ENCODE results near the gene TTK. TPM values are rescaled to one million over a fixed set of nuclear protein-coding genes. Genes with fewer than 3 reads are reported as not detected.

TTK gene
- total and polyA plus RNA-seq, 2 experiments from 2014 or later, result 50.7 to 79.6 TPM

DNA sequence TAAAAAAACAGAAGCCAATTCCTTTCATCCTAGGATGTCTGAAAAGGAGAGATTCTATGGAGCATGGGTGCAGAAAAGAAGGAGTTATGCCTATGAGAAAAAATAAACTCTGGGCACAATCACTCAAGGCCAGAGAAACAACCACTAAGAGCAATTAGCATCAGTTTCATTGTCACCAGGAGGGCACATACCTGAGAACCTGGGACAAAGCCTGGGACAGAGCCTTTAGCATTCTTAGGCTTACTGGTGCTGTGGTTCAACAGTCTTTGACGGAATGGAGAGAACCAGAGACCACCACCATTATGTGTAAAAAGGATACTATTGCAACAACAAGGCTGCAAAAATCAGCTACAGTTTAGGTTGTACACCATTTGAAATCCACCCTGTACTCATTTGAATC, 72.6 kb downstream of the TTK start (continued):
- no peak for TF ChIP-seq ZNF114 (CRISPR knock-in tag; IDR thresholded peaks at IDR 0.05)

DNA sequence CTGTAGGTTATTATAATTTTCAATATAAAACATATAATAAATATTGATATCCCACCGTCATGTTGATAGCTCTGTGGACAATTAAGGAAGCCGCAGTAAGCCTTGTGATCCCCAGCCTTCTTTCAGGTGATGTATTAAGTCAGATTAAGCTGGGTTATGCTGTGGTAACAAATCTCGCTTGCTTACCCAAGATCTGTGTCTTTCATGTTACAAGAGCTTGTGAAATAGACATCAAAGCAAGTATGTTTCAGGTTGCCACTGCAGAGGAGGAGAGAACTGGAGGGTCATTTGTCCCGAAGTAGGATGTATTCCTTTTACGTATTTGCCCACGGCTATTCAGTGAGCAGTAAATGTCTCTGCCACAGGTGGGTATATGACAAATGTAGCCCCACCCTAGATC, 84.2 kb downstream of the TTK start:
- Histone ChIP-seq H3K36me3 (ENCODE audit: insufficient read depth) (no peaks in the 10 kb centered on the region), H2AFZ (0 out of 2 replicates have a peak overlapping the region, but pooled peaks have one; percentile 74), H3K4me2 (no peak overlapping the region), H3K27me3 (ENCODE audit: insufficient read depth) (no peaks in the 10 kb centered on the region), H3K27ac (ENCODE audit: low read depth) (no peak overlapping the region), H4K20me1 (replicated peaks; ENCODE audit: insufficient read depth) (no peaks in the 10 kb centered on the region), H3F3A (replicated peaks; ENCODE audit: low read depth) (no peaks in the 10 kb centered on the region), H3K79me2 (replicated peaks; ENCODE audit: insufficient read depth) (no peaks in the 10 kb centered on the region), H3K4me3 (no peak overlapping the region), H3K9me2 (ENCODE audit: insufficient read depth) (no peaks in the 10 kb centered on the region), H3K4me1 (ENCODE audit: insufficient read depth) (no peaks in the 10 kb centered on the region)
- H3K27me3 Mint-ChIP-seq (ENCODE audit: insufficient read depth, low read depth, poor library complexity), result peaks cover 2% of the 10 kb centered on the region
- DNase-seq (ENCODE audit: low spot score) (no peak), ATAC-seq (no peak)
- no peaks in the 10 kb centered on the region for H3K9me3 Mint-ChIP-seq
- no peaks in the 10 kb centered on the region for H3K36me3 Mint-ChIP-seq (ENCODE audit: low read depth)
- H3K4me1 Mint-ChIP-seq, result no peaks in the 10 kb centered on the region
- no peak overlapping the region for H3K27ac Mint-ChIP-seq
- TF ChIP-seq, protein P1, sequence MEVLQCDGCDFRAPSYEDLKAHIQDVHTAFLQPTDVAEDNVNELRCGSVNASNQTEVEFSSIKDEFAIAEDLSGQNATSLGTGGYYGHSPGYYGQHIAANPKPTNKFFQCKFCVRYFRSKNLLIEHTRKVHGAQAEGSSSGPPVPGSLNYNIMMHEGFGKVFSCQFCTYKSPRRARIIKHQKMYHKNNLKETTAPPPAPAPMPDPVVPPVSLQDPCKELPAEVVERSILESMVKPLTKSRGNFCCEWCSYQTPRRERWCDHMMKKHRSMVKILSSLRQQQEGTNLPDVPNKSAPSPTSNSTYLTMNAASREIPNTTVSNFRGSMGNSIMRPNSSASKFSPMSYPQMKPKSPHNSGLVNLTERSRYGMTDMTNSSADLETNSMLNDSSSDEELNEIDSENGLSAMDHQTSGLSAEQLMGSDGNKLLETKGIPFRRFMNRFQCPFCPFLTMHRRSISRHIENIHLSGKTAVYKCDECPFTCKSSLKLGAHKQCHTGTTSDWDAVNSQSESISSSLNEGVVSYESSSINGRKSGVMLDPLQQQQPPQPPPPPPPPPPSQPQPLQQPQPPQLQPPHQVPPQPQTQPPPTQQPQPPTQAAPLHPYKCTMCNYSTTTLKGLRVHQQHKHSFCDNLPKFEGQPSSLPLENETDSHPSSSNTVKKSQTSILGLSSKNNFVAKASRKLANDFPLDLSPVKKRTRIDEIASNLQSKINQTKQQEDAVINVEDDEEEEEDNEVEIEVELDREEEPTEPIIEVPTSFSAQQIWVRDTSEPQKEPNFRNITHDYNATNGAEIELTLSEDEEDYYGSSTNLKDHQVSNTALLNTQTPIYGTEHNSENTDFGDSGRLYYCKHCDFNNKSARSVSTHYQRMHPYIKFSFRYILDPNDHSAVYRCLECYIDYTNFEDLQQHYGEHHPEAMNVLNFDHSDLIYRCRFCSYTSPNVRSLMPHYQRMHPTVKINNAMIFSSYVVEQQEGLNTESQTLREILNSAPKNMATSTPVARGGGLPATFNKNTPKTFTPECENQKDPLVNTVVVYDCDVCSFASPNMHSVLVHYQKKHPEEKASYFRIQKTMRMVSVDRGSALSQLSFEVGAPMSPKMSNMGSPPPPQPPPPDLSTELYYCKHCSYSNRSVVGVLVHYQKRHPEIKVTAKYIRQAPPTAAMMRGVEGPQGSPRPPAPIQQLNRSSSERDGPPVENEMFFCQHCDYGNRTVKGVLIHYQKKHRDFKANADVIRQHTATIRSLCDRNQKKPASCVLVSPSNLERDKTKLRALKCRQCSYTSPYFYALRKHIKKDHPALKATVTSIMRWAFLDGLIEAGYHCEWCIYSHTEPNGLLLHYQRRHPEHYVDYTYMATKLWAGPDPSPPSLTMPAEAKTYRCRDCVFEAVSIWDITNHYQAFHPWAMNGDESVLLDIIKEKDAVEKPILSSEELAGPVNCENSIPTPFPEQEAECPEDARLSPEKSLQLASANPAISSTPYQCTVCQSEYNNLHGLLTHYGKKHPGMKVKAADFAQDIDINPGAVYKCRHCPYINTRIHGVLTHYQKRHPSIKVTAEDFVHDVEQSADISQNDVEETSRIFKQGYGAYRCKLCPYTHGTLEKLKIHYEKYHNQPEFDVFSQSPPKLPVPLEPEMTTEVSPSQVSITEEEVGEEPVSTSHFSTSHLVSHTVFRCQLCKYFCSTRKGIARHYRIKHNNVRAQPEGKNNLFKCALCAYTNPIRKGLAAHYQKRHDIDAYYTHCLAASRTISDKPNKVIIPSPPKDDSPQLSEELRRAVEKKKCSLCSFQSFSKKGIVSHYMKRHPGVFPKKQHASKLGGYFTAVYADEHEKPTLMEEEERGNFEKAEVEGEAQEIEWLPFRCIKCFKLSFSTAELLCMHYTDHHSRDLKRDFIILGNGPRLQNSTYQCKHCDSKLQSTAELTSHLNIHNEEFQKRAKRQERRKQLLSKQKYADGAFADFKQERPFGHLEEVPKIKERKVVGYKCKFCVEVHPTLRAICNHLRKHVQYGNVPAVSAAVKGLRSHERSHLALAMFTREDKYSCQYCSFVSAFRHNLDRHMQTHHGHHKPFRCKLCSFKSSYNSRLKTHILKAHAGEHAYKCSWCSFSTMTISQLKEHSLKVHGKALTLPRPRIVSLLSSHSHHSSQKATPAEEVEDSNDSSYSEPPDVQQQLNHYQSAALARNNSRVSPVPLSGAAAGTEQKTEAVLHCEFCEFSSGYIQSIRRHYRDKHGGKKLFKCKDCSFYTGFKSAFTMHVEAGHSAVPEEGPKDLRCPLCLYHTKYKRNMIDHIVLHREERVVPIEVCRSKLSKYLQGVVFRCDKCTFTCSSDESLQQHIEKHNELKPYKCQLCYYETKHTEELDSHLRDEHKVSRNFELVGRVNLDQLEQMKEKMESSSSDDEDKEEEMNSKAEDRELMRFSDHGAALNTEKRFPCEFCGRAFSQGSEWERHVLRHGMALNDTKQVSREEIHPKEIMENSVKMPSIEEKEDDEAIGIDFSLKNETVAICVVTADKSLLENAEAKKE (CRISPR knock-in tag; IDR thresholded peaks at IDR 0.05), result no peak
- TF ChIP-seq POLR2AphosphoS5 (IDR thresholded peaks at IDR 0.05; ENCODE audit: low read depth), result no peak
- no peak for TF ChIP-seq STAT1 (IDR thresholded peaks at IDR 0.05; ENCODE audit: unreplicated experiment)
- no peak for TF ChIP-seq CREB1 (CRISPR knock-in tag; IDR thresholded peaks at IDR 0.05; ENCODE audit: low read depth)
- no peak for TF ChIP-seq NANOG (IDR thresholded peaks at IDR 0.05; ENCODE audit: borderline replicate concordance)
- TF ChIP-seq, protein P2, sequence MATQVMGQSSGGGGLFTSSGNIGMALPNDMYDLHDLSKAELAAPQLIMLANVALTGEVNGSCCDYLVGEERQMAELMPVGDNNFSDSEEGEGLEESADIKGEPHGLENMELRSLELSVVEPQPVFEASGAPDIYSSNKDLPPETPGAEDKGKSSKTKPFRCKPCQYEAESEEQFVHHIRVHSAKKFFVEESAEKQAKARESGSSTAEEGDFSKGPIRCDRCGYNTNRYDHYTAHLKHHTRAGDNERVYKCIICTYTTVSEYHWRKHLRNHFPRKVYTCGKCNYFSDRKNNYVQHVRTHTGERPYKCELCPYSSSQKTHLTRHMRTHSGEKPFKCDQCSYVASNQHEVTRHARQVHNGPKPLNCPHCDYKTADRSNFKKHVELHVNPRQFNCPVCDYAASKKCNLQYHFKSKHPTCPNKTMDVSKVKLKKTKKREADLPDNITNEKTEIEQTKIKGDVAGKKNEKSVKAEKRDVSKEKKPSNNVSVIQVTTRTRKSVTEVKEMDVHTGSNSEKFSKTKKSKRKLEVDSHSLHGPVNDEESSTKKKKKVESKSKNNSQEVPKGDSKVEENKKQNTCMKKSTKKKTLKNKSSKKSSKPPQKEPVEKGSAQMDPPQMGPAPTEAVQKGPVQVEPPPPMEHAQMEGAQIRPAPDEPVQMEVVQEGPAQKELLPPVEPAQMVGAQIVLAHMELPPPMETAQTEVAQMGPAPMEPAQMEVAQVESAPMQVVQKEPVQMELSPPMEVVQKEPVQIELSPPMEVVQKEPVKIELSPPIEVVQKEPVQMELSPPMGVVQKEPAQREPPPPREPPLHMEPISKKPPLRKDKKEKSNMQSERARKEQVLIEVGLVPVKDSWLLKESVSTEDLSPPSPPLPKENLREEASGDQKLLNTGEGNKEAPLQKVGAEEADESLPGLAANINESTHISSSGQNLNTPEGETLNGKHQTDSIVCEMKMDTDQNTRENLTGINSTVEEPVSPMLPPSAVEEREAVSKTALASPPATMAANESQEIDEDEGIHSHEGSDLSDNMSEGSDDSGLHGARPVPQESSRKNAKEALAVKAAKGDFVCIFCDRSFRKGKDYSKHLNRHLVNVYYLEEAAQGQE (IDR thresholded peaks at IDR 0.05; ENCODE audit: unreplicated experiment), result no peak
- TF ChIP-seq, protein P3, sequence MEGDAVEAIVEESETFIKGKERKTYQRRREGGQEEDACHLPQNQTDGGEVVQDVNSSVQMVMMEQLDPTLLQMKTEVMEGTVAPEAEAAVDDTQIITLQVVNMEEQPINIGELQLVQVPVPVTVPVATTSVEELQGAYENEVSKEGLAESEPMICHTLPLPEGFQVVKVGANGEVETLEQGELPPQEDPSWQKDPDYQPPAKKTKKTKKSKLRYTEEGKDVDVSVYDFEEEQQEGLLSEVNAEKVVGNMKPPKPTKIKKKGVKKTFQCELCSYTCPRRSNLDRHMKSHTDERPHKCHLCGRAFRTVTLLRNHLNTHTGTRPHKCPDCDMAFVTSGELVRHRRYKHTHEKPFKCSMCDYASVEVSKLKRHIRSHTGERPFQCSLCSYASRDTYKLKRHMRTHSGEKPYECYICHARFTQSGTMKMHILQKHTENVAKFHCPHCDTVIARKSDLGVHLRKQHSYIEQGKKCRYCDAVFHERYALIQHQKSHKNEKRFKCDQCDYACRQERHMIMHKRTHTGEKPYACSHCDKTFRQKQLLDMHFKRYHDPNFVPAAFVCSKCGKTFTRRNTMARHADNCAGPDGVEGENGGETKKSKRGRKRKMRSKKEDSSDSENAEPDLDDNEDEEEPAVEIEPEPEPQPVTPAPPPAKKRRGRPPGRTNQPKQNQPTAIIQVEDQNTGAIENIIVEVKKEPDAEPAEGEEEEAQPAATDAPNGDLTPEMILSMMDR (conservative IDR thresholded peaks at IDR 0.05; ENCODE audit: low read depth in 2 of 2), result no peak
- no peak for TF ChIP-seq ZNF114 (CRISPR knock-in tag; IDR thresholded peaks at IDR 0.05)
- TF ChIP-seq EZH2phosphoT487 (IDR thresholded peaks at IDR 0.05; ENCODE audit: unreplicated experiment), result no peak
- TF ChIP-seq EZH2 (IDR thresholded peaks at IDR 0.05; ENCODE audit: low read depth, unreplicated experiment), result no peak
- TF ChIP-seq ZNF331 (CRISPR knock-in tag; IDR thresholded peaks at IDR 0.05; ENCODE audit: low read depth), result no peak
- TF ChIP-seq, protein P4, sequence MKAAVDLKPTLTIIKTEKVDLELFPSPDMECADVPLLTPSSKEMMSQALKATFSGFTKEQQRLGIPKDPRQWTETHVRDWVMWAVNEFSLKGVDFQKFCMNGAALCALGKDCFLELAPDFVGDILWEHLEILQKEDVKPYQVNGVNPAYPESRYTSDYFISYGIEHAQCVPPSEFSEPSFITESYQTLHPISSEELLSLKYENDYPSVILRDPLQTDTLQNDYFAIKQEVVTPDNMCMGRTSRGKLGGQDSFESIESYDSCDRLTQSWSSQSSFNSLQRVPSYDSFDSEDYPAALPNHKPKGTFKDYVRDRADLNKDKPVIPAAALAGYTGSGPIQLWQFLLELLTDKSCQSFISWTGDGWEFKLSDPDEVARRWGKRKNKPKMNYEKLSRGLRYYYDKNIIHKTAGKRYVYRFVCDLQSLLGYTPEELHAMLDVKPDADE (IDR thresholded peaks at IDR 0.05), result no peak
- no peak for TF ChIP-seq JUNB (IDR thresholded peaks at IDR 0.05; ENCODE audit: unreplicated experiment)
- no peak overlapping the region for H3K4me3 Mint-ChIP-seq
